ENCODE data around the gene PRSS3.
"Not testable (repeated sequence)": the region's sequence is repeated elsewhere in the genome, so short reads cannot be mapped to it uniquely, and the experiment has no call there.

The PRSS3 gene

DNA sequence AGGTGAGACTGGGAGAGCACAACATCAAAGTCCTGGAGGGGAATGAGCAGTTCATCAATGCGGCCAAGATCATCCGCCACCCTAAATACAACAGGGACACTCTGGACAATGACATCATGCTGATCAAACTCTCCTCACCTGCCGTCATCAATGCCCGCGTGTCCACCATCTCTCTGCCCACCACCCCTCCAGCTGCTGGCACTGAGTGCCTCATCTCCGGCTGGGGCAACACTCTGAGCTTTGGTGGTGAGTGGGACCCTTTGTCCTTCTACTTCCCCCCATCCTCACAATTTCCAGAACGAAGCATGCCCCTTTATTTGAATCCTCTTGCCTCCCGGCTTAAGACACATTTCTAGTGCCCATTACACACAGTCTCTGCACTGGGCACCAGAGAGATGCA is 2.5 kb downstream of the PRSS3 start:
- Mint-ChIP-seq H3K4me3 (no peak overlapping the region), H3K27me3 (peaks cover 17% of the 10 kb centered on the region), H3K27ac (no peak overlapping the region), H3K36me3 (ENCODE audit: low read depth) (no peaks in the 10 kb centered on the region), H3K9me3 (no peaks in the 10 kb centered on the region), H3K4me1 (ENCODE audit: low read depth) (no peaks in the 10 kb centered on the region)
- no peak for DNase-seq

DNA sequence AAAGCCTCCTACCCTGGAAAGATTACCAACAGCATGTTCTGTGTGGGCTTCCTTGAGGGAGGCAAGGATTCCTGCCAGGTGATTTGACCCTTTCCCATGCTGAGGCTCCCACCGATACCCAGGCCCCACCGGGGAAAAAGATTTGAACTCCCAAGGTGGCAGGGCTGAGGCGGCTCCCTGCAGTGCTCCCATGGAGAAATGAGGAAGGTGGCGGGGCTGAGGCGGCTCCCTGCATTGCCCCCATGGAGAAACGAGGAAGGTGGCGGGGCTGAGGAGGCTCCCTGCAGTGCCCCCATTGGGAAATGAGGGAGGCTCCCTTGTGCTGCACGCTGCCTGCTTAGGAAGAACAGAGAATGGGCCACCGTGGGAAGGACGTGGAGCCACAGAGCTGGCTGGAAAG is 3.2 kb downstream of the PRSS3 start:
- Mint-ChIP-seq H3K4me1 (ENCODE audit: low read depth) (no peaks in the 10 kb centered on the region), H3K27ac (no peak overlapping the region), H3K27me3 (peaks cover 19% of the 10 kb centered on the region), H3K9me3 (no peaks in the 10 kb centered on the region), H3K4me3 (no peak overlapping the region), H3K36me3 (ENCODE audit: low read depth) (no peaks in the 10 kb centered on the region)
- DNase-seq = no peak

DNA sequence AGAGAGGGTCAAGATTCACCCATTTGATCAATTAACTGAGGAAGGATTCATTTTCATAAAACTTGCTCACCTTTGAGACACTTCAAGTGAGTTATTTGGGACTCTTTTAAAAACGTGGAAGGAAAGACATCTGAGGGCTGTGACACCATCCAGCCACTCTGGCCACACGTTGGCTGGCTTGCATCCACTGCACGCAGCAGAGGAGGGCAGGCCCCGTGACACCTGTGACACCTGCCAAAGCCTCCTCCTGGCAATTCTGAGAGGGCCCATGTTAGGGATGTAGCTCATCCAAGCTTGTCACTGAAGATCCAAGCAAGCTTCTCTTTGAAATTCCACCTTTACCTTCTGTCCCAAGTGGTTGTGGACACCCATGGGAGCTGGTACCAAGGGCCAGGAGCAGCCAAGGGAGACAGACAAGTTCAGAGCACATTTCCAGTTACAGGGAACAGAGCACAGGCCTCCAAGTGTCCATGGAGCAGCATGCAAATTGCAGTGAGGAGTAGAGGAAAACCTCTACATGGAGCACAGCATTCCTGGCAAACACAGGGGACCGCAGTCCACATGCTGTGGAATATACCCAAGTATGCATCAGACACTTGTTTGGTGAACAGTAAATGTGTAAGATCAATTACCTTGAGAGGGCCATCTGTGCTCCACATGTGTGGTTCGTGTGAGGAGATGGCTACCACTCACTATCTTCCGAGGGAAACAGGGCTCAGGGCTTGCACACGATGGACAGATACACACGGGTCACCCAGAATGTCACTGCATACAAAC is 4.8 kb downstream of the PRSS3 start:
- Mint-ChIP-seq H3K27me3 (peaks cover 22% of the 10 kb centered on the region), H3K9me3 (no peaks in the 10 kb centered on the region), H3K36me3 (ENCODE audit: low read depth) (no peaks in the 10 kb centered on the region)

DNA sequence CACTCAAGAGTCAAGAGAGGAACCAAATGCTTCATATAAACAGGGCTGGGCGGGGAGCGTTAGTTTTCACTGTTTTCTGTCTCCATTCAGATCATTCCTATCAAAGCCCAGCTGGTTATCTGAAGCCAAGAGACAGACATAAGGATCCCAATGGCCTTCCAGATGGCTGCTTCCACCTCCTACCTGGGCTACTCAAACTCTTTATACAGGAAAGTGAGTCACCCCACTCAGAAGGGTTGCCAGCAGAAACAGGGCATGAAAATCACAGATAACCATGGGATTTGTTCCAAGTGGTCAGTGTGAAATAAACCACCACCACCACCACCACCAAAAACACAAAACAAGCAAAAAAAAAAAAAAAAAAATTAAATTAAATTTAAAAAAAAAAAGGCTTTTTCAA is 5.5 kb downstream of the PRSS3 start:
- H3K4me1 Mint-ChIP-seq (ENCODE audit: low read depth) = no peaks in the 10 kb centered on the region
- DNase-seq = no peak
- H3K27ac Mint-ChIP-seq = no peak overlapping the region
- H3K36me3 Mint-ChIP-seq (ENCODE audit: low read depth) = no peaks in the 10 kb centered on the region
- H3K9me3 Mint-ChIP-seq = no peaks in the 10 kb centered on the region
- H3K27me3 Mint-ChIP-seq = peaks cover 22% of the 10 kb centered on the region
- no peak overlapping the region for H3K4me3 Mint-ChIP-seq

More for the DNA sequence above, 4.8 kb downstream of the PRSS3 start:
- Mint-ChIP-seq H3K4me1 (ENCODE audit: low read depth) (no peaks in the 10 kb centered on the region), H3K27ac (no peak overlapping the region), H3K4me3 (no peak overlapping the region)
- DNase-seq = no peak

DNA sequence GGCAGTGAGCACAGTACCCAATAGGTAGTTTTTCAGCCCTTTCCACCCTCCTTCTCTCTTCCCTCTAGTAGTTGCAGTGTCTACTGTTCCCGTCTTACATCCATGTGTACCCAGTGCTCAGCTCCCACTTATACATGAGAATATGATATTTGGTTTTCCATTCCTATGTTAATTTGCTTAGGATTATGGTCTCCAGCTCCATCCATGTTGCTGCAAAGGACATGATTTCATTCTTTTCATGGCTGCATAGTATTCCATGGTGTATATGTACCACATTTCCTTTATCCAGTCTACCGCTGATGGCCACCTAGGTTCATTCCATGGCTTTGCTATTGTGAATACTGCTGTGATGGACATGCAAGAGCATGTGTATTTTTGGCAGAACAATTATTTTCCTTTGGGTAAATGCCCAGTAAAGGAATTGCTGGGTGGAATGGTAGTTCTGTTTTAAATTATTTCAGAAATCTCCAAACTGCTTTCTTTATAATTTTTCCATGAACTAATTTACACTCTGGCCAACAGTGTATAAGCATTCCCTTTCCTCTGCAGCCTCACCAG is 6.7 kb downstream of the PRSS3 start:
- not testable (repeated sequence) for H3K4me1 Mint-ChIP-seq (ENCODE audit: low read depth); H3K27ac Mint-ChIP-seq; H3K36me3 Mint-ChIP-seq (ENCODE audit: low read depth); H3K4me3 Mint-ChIP-seq; DNase-seq; H3K9me3 Mint-ChIP-seq
- H3K27me3 Mint-ChIP-seq = peaks cover 17% of the 10 kb centered on the region

DNA sequence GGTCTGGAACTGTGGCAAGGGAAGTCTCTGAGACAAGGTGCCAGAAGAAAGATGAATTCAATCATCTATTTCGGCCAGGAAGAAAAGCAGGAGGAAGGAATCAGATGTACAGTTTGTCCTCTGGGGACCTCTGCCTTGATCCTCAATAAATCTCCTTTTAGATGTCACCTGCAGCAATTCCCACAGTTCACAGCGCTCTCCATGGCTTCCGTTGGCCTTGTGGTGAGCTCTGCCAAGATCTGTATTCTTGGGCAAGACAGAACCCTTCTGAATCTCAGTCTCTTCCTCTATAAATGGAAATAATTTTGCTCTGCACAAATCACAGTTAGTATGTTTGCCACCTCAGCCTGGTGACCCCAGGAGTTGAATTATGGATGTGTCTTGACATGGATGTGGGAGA is 8.8 kb downstream of the PRSS3 start:
- not testable (repeated sequence) for H3K36me3 Mint-ChIP-seq (ENCODE audit: low read depth); H3K27me3 Mint-ChIP-seq; H3K27ac Mint-ChIP-seq; H3K4me3 Mint-ChIP-seq; DNase-seq; H3K9me3 Mint-ChIP-seq; H3K4me1 Mint-ChIP-seq (ENCODE audit: low read depth)

DNA sequence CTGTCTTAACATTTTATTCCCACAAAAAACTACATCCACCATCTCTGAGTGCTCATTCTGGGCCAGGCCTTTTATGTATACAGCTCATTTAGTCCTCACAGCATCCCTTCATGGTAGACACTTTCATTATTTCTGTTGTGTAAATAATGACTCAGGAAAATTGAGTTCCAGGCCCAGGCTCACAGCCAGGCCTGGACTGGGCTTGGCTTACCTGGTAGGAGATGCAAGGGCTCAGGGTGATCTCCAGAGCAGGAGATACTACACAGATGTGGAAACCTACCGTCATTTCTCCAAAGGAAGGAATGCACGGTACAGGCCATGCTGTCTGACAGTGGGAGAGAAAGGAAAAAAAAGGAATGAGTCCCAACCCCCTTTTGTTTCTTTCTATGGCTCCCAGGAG is 11.8 kb downstream of the PRSS3 start:
- not testable (repeated sequence) for H3K4me3 Mint-ChIP-seq; H3K27ac Mint-ChIP-seq; H3K9me3 Mint-ChIP-seq; H3K4me1 Mint-ChIP-seq (ENCODE audit: low read depth); H3K27me3 Mint-ChIP-seq; H3K36me3 Mint-ChIP-seq (ENCODE audit: low read depth); DNase-seq

DNA sequence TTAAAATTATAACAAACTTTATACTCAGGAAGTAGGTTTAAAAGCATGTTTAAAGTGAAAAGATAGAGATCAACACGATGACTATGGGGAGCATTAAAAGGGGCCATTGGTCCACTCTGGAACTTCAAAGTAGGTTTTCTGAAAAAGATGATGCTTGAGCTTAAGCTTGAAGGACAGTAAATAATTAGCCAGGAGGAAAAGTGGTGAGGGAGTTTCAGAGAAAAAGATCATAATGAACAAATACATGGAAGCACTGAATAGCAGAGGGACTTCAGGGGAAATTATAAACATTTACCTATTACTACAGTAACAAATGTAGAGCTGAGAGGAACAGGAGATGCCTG is 13.6 kb downstream of the PRSS3 start:
- H3K36me3 Mint-ChIP-seq (ENCODE audit: low read depth); H3K27me3 Mint-ChIP-seq; H3K27ac Mint-ChIP-seq; H3K4me1 Mint-ChIP-seq (ENCODE audit: low read depth); H3K4me3 Mint-ChIP-seq; H3K9me3 Mint-ChIP-seq; DNase-seq: not testable (repeated sequence)

DNA sequence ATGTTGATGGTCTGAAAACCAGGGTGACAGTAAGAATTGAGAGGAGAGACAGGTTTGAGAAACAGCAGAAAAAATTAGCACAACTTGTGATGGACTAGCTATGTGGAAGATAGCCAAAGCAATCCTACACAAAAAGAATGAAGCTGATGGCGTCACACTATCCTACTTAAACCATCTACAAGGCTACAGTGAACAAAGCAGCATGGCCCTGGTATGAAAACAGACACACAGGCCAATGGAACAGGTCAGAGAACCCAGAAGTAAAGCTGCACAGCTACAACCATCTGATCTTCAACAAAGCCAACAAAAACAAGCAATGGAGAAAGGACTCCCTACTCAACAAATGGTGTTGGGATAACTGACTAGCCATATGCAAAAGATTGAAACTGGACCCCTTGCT is 14.1 kb downstream of the PRSS3 start:
- DNase-seq = no peak
- no peaks in the 10 kb centered on the region for H3K27me3 Mint-ChIP-seq
- peaks cover 11% of the 10 kb centered on the region for H3K4me1 Mint-ChIP-seq (ENCODE audit: low read depth)
- H3K9me3 Mint-ChIP-seq = no peaks in the 10 kb centered on the region
- H3K36me3 Mint-ChIP-seq (ENCODE audit: low read depth) = no peaks in the 10 kb centered on the region
- H3K27ac Mint-ChIP-seq = no peak overlapping the region
- H3K4me3 Mint-ChIP-seq = no peak overlapping the region

DNA sequence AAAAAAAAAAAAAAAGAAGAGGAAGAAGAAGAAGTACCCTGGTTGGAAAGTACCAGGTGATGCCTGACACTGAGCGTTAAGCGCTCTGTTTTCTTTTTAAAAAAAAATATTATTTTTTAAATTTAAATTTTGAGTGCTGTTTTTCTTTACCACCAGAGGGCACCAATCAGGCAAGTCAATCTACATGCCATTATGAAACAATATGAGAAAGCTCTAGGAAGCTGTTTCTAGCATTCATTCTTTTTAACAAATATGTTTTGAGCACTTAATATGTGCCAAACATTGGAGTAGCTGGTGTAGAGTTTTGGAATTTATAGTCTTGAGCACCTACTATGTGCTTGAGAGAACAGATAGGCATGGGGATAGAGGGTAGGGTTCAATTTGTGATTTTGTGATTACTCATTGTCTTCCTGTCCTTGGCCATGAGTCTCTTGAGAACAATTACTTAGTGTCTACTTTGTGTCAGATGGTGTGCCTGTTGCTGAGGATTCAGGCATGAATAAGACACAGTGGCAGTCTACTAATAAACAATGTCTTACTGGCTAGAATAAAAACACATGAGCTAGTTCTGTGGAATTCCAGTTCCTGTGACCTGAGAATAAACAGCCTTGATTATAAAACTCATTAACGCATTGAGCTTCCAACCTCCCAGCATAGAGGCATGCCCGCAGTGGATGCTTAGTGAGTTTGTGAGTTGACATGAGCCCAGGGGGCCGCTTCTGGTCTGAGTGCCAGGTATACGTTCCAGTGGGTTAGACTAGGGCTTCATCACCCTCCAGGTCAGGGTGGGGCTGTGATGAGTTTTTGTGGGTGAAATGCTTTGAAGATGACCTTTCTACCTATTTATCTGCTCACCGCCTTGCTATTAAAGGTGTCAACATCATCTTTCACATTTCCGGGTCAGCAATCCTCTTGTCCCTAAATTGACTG is 18.6 kb downstream of the PRSS3 start:
- H3K9me3 Mint-ChIP-seq = no peaks in the 10 kb centered on the region
- H3K27me3 Mint-ChIP-seq = no peaks in the 10 kb centered on the region
- H3K27ac Mint-ChIP-seq = peak overlapping the region; percentile 80
- H3K36me3 Mint-ChIP-seq (ENCODE audit: low read depth) = peaks cover 6% of the 10 kb centered on the region
- DNase-seq = no peak
- H3K4me3 Mint-ChIP-seq = no peak overlapping the region
- H3K4me1 Mint-ChIP-seq (ENCODE audit: low read depth) = peaks cover 32% of the 10 kb centered on the region

DNA sequence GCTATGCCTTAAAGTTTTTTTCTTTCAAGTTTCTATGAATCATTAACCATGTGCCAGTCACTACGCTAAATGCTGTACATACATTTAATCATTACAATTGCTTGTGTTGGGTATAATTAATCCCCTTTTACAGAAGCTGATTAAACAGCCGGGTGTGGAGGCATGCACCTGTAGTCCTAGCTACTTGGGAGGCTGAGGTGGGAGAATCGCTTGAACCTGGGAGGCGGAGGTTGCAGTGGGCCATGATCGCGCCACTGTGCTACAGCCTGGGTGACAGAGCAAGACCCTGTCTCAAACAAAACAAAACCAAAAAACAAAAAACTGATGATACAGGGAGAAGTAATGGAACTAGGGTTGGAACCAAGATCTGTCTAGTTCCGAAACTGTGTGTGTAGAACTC is 20.4 kb downstream of the PRSS3 start:
- H3K9me3 Mint-ChIP-seq = no peaks in the 10 kb centered on the region
- H3K27ac Mint-ChIP-seq = peak overlapping the region; percentile 96
- H3K27me3 Mint-ChIP-seq = no peaks in the 10 kb centered on the region
- DNase-seq = no peak
- peaks cover 49% of the 10 kb centered on the region for H3K4me1 Mint-ChIP-seq (ENCODE audit: low read depth)
- H3K36me3 Mint-ChIP-seq (ENCODE audit: low read depth) = peaks cover 15% of the 10 kb centered on the region
- H3K4me3 Mint-ChIP-seq = peak overlapping the region; percentile 88

DNA sequence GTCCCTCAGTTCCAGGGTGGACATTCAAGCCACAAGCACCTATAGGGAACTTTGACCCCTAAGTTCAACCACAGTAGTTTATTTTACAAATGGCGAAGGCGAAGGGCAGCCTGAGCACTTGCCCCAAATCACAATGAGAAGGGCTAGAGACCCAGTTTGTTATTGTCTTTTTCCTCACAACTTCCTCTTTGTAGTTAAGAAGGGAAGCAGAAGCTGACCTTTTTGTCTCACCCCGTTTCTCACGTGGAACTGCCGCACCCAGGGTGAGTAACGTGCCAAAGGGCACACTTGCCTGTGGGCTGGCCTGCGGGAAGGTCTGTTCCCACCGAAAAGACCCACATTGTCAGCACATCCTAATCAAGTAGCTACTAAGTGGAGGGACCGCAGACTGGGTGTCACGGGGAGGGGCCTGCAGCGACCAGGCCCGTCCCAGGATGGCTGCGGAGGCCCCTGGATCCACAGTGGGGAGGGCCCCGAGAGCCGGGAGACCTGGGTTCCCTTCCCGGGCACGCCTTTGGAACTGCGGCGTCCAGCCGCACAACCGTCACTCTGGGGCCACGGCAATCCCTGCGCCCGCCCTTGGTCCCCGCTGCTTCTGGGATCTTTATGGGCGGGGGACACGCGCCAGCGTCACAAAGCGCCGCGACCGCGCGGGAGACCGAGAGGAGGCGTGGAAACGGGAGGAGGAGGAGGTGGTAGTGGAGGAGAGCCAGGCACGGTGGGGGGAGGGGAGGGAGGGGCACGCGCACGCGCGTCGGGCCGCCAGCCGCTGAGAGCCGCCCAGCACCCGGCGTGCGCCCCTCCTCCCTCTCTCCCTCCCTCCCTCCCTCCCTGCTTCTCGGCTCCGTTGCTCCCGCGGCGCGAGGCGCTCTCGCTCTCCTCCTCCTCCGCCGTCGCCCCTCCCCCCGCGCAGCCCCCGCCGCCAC is 21.2 kb downstream of the PRSS3 start, which contains the start of gene UBE2R2:
UBE2R2 (plus strand) TSS at position 834 of the 926 bp plus-strand sequence. CDS start 598 bp downstream, outside the sequence.
- peak; percentile 94 for DNase-seq
- Mint-ChIP-seq H3K27ac (peak within 1 kb of the TSS; percentile 96), H3K4me3 (peak within 1 kb of the TSS; percentile 88), H3K9me3 (no peaks in the 10 kb centered on the region), H3K4me1 (ENCODE audit: low read depth) (peaks cover 55% of the 10 kb centered on the region), H3K27me3 (no peaks in the 10 kb centered on the region), H3K36me3 (ENCODE audit: low read depth) (peaks cover 21% of the 10 kb centered on the region)

DNA sequence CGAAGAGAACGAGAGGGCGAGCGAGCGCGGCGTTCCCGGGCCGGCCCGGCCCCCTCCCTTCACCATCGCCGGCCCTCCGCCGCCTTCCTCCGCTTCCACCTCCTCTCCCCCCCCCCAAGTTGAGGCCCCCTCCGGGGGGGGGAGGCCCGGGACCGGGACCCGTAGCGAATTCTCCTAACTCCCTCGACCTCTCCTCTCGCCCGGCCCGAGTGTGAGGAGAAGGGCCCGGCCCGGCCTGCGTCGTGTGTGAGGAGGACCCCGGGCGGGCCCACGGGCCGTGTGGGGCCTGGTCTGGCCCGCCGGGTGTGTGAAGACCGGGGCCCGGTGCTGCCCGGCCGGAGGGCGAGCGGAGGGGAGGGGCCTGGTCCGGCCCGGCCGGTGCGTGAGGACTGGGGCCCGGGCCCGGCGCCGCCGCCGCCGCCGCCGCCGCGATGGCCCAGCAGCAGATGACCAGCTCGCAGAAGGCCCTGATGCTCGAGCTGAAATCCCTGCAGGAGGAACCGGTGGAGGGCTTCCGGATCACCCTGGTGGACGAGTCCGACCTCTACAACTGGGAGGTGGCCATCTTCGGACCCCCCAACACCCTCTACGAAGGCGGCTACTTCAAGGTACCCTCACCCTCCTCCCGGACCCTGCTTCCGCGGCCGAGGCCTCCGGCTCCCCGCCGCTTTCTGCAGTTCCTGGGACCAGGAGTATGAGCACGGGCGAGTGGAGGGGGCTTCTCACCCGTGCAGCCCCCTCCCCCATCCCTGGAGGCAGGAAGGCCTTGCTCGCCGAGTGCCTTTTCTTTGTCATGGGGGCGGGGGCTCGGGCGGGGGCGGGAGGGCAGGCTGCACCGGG is 22.2 kb downstream of the PRSS3 start:
- Mint-ChIP-seq H3K4me1 (ENCODE audit: low read depth) (peaks cover 55% of the 10 kb centered on the region), H3K27ac (peak overlapping the region; percentile 88), H3K9me3 (no peaks in the 10 kb centered on the region), H3K36me3 (ENCODE audit: low read depth) (peaks cover 21% of the 10 kb centered on the region), H3K27me3 (no peaks in the 10 kb centered on the region), H3K4me3 (peak overlapping the region; percentile 88)
- DNase-seq = peak; percentile 76

Data from activated T-cell treated with anti-CD3 and anti-CD28 coated beads, Interleukin-2, amount 50 U/mL, for 24 hours (primary cell).